ENCODE data around the gene SIRT1.
"Not testable (repeated sequence)": the region's sequence is repeated elsewhere in the genome, so short reads cannot be mapped to it uniquely, and the experiment has no call there.

SIRT1 gene

DNA sequence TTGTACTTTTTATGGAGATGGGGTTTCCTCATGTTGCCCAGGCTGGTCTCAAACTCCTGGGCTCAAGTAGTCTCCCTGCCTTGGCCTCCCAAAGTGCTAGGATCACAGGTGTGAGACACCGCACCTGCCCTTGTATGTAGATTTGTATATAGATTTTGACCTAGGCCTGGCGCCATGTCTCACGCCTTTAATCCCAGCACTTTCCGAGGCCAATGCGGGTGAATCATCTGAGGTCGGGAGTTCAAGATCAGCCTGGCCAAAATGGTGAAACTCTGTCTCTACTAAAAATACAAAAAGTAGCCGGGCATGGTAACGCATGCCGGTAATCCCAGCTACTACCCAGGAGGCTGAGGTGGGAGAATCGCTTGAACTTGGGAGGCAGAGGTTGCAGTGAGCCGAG is 7.0 kb upstream of the SIRT1 start:
- not testable (repeated sequence) for DNase-seq (ENCODE audit: low read depth in 3 of 3)

DNA sequence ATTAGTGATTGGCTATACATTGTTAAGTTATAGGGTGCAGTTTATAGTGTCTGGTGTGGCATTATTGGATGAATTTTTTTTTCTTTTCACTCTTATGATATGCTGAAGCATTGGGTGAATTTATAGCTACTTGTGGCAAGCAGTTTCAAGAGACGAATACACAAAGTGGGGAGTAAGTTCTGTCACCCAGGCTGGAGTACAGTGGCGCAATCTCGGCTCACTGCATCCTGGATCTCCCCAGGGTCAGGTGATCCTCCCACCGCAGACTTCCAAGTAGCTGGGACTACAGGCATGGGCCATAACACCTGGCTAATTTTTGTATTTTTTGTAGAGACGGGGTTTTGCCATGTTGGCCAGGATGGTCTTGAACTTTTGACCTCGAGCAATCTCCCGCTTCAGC is 6.3 kb upstream of the SIRT1 start:
- no peak for DNase-seq (ENCODE audit: low read depth in 3 of 3)

DNA sequence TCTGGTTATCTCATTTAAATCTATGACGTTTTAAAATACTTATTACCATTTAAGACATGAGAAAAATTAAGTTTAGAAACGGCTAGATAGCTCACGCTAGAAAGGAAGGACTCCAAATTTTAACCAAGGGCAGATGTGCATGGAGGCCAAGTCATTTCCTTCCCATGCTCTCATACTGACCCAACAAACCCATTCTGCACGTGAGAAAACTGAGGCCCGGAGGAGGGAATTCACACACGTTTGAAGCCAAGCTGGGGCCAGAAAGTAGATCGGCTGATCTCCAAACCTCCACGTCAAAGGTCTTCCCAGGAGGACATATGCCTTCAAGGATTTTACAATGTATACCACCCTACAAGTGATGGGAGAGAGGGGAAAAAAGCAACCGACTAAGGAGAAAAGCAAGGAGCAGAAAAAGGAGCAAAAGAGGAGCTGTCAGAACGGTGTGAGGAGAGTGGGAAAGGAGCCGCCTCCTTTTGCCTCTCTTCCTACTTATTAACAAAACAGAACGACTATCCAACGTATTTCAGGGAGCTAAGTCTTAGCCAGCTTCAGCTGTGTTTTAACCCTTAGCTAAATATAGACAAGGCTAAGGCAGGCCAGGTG is 645 bp upstream of the SIRT1 start:
- no peak for DNase-seq (ENCODE audit: low read depth in 3 of 3)

DNA sequence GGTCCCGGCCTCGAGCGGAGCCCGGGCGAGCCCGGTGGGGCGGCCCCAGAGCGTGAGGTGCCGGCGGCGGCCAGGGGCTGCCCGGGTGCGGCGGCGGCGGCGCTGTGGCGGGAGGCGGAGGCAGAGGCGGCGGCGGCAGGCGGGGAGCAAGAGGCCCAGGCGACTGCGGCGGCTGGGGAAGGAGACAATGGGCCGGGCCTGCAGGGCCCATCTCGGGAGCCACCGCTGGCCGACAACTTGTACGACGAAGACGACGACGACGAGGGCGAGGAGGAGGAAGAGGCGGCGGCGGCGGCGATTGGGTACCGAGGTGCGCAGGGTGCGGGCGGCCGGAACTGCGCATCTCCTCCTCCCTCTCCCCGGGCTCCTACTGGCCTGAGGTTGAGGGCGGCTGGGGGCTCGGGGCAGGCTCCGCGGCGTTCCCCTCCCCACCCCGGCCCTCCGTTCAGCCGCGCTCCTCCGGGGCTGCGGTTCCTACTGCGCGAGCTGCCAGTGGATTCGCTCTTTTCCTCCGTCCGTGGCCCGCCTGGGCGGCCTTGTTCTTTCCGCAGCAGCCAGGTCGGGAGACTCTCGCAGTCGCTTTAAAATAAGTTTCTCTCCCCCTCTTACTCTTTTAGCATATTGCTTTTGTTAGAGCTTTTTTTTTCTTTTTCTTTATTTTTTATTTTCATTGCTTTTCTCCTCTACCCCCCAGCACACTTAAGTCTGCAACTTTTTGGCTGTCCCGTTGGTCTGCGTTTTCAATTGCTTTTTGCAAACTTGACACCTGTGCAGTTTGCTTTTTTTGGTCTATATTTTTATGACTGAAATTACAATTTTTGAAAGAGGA is 600 bp downstream of the SIRT1 start:
- peak; percentile 51 to 72 (median 62) for DNase-seq (ENCODE audit: low read depth in 3 of 3)

DNA sequence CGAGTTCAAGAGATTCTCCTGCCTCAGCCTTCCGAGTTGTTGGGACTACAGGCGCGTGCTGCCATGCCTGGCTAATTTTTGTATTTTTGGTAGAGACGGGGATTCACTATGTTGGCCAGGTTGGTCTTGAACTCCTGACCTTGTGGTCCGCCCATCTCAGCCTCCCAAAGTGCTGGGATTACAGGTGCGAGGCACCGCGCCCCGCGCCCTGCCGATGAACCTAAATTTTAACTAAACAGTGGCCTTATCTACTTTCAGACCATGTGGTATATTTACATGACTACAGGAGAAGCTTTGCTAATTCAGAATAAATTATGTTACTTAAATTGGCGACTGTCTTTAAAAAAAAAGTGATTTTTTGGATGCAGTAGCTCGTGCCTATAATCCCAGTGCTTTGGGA is 9.2 kb downstream of the SIRT1 start:
- no peak for DNase-seq (ENCODE audit: low read depth in 3 of 3)

DNA sequence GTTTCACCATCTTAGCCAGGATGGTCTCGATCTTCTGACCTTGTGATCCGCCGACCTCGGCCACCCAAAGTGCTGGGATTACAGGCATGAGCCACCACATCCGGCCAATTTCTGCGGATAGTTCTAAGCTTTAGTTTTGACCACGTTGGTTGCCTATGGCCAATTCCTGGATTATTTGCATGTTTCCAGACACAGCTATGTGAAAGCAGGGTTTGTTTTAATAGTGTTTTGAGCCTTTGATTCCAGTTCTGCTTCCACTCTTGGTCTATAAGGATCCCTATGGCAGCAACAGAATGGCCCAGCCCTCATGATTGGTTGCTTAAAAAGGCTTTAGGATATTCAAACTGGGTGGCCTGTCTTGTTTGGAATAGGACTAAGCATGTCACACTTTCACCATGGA is 19.1 kb downstream of the SIRT1 start:
- DNase-seq (ENCODE audit: low read depth in 3 of 3), result no peak

DNA sequence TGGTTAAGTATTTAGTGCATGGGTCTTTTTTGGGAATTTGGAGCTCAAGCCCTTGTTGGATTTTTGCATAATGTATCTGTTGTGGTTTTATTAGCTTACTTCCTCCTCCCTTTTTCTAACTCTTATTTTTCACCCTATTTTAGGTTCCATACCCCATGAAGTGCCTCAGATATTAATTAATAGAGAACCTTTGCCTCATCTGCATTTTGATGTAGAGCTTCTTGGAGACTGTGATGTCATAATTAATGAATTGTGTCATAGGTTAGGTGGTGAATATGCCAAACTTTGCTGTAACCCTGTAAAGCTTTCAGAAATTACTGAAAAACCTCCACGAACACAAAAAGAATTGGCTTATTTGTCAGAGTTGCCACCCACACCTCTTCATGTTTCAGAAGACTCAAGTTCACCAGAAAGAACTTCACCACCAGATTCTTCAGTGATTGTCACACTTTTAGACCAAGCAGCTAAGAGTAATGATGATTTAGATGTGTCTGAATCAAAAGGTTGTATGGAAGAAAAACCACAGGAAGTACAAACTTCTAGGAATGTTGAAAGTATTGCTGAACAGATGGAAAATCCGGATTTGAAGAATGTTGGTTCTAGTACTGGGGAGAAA is 28.0 kb downstream of the SIRT1 start:
- no peak for DNase-seq (ENCODE audit: low read depth in 3 of 3)

DNA sequence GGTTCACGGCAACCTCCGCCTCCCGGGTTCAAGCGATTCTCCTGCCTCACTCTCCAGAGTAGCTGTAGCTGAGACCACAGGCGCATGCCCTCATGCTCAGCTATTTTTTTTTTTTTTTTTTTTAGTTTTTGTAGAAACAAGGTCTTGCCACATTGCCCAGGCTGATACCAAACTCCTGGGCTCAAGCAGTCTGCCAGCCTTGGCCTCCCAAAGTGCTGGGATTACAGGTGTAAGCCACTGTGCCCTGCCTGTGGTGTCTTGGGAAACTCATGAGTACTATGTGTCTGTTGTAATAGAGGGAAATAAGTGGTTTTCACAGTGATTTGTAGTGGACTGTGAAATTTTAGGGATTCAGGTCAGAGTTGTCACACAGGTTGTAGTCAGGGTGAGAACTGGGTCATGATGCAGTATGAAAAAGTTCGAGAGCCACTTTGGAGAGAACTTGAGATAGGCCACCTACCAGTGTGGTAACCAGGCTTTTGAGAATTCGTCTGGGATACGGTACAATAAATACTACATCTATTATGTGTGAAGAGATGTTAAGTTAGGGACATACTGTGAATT is 30.4 kb downstream of the SIRT1 start:
- no peak for DNase-seq (ENCODE audit: low read depth in 3 of 3)

DNA sequence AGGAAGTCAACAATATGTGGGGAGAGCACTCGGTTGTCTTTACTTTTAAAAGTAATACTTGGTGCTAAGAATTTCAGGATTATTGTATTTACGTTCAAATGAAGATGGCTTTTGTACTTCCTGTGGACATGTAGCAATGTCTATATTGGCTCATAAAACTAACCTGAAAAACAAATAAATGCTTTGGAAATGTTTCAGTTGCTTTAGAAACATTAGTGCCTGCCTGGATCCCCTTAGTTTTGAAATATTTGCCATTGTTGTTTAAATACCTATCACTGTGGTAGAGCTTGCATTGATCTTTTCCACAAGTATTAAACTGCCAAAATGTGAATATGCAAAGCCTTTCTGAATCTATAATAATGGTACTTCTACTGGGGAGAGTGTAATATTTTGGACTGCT is 32.7 kb downstream of the SIRT1 start:
- no peak for DNase-seq (ENCODE audit: low read depth in 3 of 3)

DNA sequence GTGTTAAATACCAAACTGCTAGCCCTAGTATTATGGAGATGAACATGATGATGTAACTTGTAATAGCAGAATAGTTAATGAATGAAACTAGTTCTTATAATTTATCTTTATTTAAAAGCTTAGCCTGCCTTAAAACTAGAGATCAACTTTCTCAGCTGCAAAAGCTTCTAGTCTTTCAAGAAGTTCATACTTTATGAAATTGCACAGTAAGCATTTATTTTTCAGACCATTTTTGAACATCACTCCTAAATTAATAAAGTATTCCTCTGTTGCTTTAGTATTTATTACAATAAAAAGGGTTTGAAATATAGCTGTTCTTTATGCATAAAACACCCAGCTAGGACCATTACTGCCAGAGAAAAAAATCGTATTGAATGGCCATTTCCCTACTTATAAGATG is 33.2 kb downstream of the SIRT1 start:
- no peak for DNase-seq (ENCODE audit: low read depth in 3 of 3)

DNA sequence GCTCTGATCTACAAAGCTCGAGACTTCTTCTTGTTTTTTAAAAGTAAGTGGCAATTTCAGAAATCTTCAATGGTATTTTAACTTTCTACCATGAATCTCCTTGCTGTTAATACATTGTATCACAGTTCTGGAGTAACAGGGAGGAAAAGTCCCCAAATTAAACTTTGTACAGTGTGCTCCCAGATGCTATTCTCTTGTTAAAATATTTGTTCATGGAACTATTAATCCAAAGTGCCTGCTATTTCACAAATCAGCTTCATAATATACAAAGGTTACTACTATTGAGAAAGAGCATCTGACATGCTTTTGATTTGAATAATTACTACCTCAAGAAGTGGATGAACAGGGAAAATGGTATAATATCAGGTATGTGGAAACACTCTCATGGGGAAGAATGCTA is 36.6 kb downstream of the SIRT1 start:
- DNase-seq (ENCODE audit: low read depth in 3 of 3), result no peak

DNA sequence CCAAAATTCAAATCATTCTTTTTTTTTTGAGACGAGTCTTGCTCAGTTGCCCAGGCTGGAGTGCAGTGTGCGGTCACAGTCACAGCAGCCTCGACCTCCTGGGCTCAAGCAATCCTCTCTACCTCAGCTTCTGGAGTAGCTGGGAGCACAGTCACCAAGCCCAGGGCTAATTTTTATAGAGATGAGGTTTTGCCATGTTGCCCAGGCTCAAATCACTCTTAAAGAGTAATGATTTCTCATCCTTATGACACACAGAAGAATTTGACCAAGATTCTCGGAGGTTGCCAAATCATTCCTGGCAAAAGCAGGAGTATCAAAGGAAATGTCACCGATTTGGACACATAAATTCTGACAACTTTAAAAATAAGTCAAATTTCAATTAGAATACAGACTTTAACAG is 39.1 kb downstream of the SIRT1 start:
- DNase-seq (ENCODE audit: low read depth in 3 of 3), result no peak

DNA sequence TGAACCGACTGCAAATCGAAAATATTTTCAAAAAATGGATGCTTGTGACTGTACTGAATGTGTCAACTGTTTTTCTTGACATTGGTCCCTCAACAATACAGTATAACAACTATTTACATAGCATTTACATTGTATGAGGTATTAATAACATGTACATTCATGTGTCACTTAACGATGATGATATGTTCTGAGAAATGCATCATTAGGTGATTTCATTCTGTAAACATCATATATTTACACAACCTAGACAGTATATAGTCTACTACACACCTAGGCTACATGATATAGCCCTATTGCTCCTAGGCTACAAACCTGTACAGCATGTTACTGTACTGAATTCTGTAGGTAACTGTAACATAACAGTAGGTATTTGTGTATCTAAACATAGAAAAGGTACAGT is 39.7 kb downstream of the SIRT1 start:
- no peak for DNase-seq (ENCODE audit: low read depth in 3 of 3)

DNA sequence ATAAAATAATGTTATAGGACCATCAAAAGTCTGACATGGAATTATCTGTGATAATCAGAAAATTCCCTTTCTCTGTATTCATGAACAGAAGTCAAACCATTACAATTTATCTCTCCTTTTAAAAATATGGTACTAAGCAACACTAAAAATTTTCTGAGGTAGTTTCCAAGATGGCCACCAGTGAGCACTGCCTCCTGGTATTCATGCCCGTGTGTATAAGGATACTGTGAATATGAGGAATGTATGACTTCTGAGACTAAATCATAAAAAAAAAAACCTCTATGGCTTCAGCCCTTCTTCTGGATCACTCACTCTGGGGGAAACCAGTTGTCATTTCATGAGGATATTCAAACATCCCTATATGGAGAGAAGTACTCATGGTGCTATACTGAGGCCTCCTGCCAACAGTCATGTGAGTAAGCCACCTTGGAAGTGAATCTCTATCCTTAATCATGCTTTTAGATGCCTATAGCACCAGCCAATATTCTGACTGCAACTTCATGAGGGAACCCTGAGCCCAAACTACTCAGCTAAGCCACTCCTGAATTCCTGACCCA is 41.1 kb downstream of the SIRT1 start:
- no peak for DNase-seq (ENCODE audit: low read depth in 3 of 3)

DNA sequence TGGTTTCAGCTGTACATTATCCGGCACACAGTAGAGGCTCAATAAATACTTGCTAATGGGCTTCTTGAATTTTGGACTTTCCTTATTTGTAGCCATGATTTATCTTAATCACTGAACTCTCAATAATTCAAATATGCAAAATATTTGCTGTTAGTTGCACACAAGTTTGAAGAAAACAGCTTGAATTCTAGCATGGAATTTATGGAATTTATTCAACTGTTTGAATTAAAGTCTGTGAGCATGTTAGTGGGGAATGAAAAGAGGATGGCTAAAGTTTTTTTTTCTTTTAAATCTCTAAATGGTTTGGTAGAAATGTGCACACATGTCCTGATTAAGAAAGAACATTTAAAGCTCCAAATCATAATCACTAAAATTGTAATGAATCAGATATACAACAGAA is 42.5 kb downstream of the SIRT1 start:
- DNase-seq (ENCODE audit: low read depth in 3 of 3), result no peak

DNA sequence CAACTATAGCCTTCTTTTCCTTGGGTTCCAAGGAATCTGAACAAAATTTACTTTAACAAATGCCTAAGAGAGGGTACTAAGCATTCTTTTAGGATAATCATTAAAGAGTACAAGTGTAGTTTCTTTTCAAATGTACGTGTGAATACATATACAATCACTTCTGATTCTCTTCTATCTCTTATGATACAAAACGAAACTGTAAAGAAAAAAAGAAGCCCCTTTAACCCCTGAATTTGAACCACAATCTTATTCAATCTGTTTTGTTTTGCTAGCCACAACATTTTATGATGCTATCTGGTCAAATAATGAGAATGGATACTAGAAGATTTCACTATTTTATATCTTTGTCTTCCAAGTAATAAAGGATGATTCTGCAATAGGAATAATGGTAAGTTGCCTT is 48.7 kb downstream of the SIRT1 start:
- no peak for DNase-seq (ENCODE audit: low read depth in 3 of 3)

DNA sequence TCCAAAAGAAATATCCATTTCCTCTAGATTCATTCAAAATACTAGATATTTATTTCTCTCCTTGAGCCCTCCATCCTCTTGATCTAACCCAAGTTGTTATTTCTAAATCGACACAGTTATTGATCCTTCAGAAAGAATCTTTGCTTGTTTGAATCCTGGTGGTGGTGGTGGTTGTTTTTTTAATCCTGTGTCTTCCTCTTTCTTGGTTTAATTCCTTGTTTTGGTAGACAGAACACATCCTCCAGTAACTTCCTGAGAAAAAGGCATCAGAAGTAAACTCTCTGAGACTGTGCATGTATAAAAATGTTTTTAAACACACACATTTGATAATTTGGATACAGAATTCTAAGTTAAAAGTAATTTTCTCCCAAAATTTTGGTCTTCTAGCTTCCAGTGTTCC is 49.9 kb downstream of the SIRT1 start:
- DNase-seq (ENCODE audit: low read depth in 3 of 3), result no peak

DNA sequence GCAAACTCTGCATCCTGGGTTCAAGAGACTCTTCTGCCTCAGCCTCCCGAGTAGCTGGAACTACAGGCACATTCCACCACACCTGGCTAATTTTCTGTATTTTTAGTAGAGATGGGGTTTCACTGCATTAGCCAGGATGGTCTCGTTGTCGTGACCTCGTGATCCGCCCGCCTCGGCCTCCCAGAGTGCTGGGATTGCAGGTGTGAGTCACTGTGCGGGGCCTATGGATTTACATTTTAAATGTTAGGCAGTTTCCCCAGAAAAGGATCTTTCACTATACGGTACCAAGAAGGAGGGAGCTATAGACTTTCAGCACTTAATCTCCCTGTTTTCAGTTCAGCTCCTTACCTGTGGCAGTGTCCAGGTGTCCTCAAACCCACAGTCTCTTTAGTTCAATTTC is 50.8 kb downstream of the SIRT1 start:
- DNase-seq (ENCODE audit: low read depth in 3 of 3), result no peak

DNA sequence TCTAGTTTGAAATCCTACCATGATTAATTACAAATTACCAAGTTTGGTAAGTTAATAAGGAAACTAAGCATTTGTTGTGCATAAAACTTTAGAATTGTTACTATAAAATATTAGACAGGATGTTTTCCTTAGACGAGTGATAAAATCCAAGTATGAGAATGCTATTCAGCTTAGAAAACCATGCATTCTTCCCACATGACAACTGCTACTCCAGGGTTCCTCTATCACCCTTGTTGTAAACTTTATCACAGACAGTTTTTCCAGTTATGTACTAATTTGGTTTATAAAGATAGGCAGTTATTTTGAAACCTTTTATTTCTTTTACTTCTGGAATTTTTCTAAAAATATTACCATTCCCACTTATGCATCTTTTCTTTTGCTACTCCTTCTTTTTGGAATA is 52.0 kb downstream of the SIRT1 start:
- DNase-seq (ENCODE audit: low read depth in 3 of 3), result no peak

DNA sequence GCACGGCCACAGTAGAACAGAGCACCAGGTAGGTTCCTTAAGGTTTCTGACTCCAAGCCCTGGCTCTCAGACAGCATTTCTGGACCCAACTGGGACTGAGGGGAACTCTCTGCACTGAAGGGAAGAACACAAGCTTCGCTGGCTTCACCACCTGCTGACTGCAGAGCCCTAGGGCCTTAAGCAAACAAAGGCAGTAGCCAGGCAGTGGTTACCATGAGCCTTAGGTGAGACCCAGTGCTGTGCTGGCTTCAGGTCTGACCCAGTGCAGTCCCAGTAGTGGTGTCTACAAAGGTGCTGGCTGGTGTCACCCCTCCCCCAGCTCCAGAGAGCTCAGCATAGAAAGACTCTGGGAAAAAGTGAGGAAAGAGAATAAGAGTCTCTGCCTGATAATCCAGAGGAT is 59.5 kb downstream of the SIRT1 start:
- no peak for DNase-seq (ENCODE audit: low read depth in 3 of 3)

DNA sequence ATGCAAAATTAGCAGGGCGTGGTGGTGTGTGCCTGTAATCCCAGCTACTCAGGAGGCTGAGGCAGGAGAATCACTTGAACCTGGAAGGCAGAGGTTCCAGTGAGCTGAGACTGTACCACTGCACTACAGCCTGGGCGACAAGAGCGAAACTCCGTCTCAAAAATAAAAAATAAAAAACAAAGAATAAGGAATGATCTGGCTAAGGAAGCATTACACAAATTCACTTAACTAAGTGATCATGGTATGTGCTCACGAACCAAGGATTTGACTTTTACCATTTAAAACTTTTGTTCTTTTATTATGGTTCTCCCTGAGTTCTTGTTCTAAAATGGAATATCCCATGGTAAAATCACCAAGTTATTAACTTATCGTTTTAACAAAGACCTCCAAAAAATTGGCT is 71.2 kb downstream of the SIRT1 start:
- DNase-seq (ENCODE audit: low read depth in 3 of 3), result no peak

DNA sequence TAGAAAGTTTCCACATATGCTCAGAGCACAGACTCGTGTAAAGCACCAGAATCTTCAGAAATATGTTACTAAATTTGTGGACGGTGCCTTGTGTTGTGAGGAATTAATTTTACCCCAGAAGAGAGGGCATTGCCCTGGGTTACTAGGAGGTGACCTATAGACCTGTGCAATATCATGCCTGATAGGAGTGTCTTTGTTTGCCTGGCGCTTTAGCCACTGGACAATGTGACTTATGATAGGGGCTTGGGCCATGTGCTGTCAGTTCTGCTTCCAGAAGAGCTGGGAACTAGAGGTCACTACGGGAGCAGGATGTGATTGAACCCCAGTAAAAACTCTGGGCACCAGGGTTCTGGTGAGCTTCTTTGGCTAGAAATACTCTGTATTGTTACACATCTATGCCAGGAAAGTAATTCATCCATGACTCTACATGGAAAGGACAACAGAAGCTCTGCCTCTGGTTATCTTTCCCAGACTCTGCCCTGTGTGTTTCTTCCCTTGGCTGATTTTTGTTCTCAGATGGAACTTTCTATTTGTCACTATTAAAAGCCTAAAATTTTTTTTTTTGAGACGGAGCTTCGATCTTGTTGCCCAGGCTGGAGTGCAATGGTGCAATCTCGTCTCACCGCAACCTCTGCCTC is 75.5 kb downstream of the SIRT1 start:
- DNase-seq (ENCODE audit: low read depth in 3 of 3), result no peak

Data from stimulated activated CD4-positive, alpha-beta T cell treated with anti-CD3 and anti-CD28 coated beads, TNF-alpha, amount 100 ng/mL, for 48 hours (primary cell).